ENCODE measurements around the gene NUP153.

DNA sequence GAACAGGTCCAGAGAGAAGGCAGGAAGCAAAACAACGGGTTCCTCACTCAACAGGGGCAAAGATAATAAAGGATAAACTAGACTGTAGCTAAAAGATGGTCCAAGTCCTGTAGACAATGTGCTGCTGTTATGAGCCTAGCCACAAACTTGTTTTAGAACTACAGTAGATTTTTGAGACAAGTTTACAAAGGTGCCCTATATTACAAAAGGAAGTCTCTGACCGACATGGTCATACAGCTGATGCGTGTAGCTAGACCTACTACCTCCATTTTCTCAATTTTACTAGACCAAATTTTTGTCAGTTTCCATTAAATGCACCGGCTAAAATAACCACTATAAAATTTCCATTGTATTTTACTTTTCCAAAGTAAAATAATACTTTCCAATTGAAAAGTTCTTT, 94.7 kb downstream of the NUP153 start:
- TF ChIP-seq, protein P1, sequence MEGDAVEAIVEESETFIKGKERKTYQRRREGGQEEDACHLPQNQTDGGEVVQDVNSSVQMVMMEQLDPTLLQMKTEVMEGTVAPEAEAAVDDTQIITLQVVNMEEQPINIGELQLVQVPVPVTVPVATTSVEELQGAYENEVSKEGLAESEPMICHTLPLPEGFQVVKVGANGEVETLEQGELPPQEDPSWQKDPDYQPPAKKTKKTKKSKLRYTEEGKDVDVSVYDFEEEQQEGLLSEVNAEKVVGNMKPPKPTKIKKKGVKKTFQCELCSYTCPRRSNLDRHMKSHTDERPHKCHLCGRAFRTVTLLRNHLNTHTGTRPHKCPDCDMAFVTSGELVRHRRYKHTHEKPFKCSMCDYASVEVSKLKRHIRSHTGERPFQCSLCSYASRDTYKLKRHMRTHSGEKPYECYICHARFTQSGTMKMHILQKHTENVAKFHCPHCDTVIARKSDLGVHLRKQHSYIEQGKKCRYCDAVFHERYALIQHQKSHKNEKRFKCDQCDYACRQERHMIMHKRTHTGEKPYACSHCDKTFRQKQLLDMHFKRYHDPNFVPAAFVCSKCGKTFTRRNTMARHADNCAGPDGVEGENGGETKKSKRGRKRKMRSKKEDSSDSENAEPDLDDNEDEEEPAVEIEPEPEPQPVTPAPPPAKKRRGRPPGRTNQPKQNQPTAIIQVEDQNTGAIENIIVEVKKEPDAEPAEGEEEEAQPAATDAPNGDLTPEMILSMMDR (IDR thresholded peaks at IDR 0.05), result no peak
- TF ChIP-seq POLR2A (IDR thresholded peaks at IDR 0.05), result no peak
